Measurements from ENCODE around the gene BMPR1A. TPM values are rescaled to one million over a fixed set of nuclear protein-coding genes. Genes with fewer than 3 reads are reported as not detected.

BMPR1A gene
- total RNA-seq, 1 donor from 2014 or later: 45.8 TPM

GRCh38 chr10:86981716-86982115, 225.3 kb downstream of the BMPR1A start:
- DNase-seq (ENCODE audit: low read depth): no peak

Other genes with a start within 250 kb of the BMPR1A start
- 34.9 and 36.1 TPM in 2 replicates for gene WAPL, start 234.8 kb upstream of the BMPR1A start, total RNA-seq
- gene OPN4, start 102.1 kb upstream of the BMPR1A start, total RNA-seq: not detected in 2 replicates
- gene LDB3, start 88.1 kb upstream of the BMPR1A start, total RNA-seq: 107 and 137 TPM in 2 replicates
- 0.94 and 1.0 TPM in 2 replicates for gene MMRN2, start 201.0 kb downstream of the BMPR1A start, total RNA-seq
- not detected in 2 replicates for gene SNCG, start 202.0 kb downstream of the BMPR1A start, total RNA-seq
- 0.57 and 1.3 TPM in 2 replicates for gene ADIRF, start 211.9 kb downstream of the BMPR1A start, total RNA-seq

All from myocyte (in vitro differentiated cells).